ENCODE measurements around the gene CCDC34.

The CCDC34 gene

DNA sequence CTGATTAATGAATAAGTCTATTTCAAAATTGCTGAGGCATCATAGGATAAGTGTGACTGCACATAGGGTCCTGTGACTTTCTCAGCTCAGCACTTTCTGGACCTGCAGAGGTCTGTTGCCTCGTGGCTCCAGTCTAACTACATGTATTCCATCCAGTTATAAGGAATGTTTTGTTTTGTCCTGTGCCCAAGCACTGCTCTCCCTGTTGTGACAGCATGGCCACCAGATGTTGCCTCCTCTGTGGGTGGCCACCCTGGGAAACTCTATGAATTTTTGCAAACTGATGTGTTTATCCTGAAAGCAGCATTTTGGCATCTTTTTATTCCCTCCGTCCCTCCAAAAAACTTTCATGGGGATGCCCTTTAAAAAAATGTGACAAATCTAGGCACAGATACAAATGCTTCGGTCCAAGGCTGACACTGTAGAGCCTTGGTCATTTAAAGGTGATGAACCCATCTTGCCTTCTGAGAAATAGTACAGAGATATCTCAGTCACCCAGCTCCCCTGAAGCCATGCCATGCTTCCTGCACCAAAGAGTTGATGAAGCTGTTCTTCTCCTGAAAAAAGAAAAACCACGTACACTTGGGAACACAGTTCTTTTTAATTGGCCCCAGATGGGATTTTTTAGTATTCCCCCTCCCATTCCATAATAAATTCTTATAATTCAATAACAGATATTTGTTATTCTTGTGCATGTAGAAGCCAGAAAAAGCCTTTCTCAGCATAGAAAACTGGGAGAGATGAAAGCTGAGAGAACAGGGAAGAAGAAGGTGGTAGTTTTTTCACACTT lies 72.6 kb downstream of the CCDC34 start:
- no peak for DNase-seq (ENCODE audit: low spot score)
